Caco-2 (cell line): ENCODE results near the gene AOPEP. TPM values are rescaled to one million over a fixed set of nuclear protein-coding genes. Genes with fewer than 3 reads are reported as not detected.
A peak's percentile ranks its signal among the peaks of the same experiment; 100 is the strongest.

Experiments used
- BruUV-seq: library from RNA; stranded (reverse); fragments of 400-500 nt; replicated peaks from 2 replicates; lab custom pipeline; 2021; lab: Mats Ljungman, UMichigan
- CTCF ChIA-PET: fragments of 300-600 bp; sonication (Branson Sonifier 250); formaldehyde crosslinking; loops from one replicate; lab custom pipeline; 2022; ENCODE audit warnings: antibody characterized with exemption; lab: Charles Lee
- POLR2A ChIA-PET: fragments of 300-600 bp; sonication (Branson Sonifier 250); formaldehyde crosslinking; loops from one replicate; lab custom pipeline; 2022; ENCODE audit warnings: antibody characterized with exemption; lab: Charles Lee
- DNase-seq, 2 experiments: peaks; one replicate each; pipeline versions ENCODE4 v3.0.0 to v3.0.0-alpha.2; 2020 to 2022
- H3K27me3 ChIP-seq: replicated peaks from 2 replicates; pipeline ENCODE4 v1.6.0; 2011; ENCODE audit warnings: low read length; ENCODE audit not compliant: control insufficient read depth, insufficient read depth
- H3K36me3 ChIP-seq: 2 replicates; pipeline ENCODE4 v1.5.1; 2011; ENCODE audit warnings: low read length; ENCODE audit not compliant: control insufficient read depth, insufficient read depth
- H3K4me1 ChIP-seq: fragments of 250-450 bp; sonication (Bioruptor Pico); 2 replicates; pipeline ENCODE4 v1.5.1; 2020; ENCODE audit warnings: mild to moderate bottlenecking
- H3K4me3 ChIP-seq: 2 replicates; pipeline ENCODE4 v1.5.1; 2011; ENCODE audit warnings: low read depth, mild to moderate bottlenecking, control low read depth, low read length
- H3K9me3 ChIP-seq: fragments of 250-450 bp; sonication (Bioruptor Pico); 2 replicates; pipeline ENCODE4 v1.5.1; 2020; ENCODE audit warnings: mild to moderate bottlenecking, moderate library complexity
- H3K27ac Mint-ChIP-seq: one replicate; pipeline ENCODE4 v1.8.0; 2022; ENCODE audit warnings: mixed read lengths; ENCODE audit not compliant: unreplicated experiment
- H3K27me3 Mint-ChIP-seq: one replicate; pipeline ENCODE4 v1.8.0; 2022; ENCODE audit warnings: mixed read lengths; ENCODE audit not compliant: insufficient read depth, unreplicated experiment
- H3K36me3 Mint-ChIP-seq: one replicate; pipeline ENCODE4 v1.8.0; 2022; ENCODE audit warnings: mild to moderate bottlenecking, mixed read lengths; ENCODE audit not compliant: insufficient read depth, unreplicated experiment
- H3K4me1 Mint-ChIP-seq: one replicate; pipeline ENCODE4 v1.8.0; 2022; ENCODE audit warnings: low read depth, mixed read lengths; ENCODE audit not compliant: unreplicated experiment
- H3K4me3 Mint-ChIP-seq: one replicate; pipeline ENCODE4 v1.8.0; 2022; ENCODE audit warnings: mild to moderate bottlenecking, moderate library complexity, mixed read lengths; ENCODE audit not compliant: unreplicated experiment
- H3K9me3 Mint-ChIP-seq: one replicate; pipeline ENCODE4 v1.8.0; 2022; ENCODE audit warnings: mixed read lengths; ENCODE audit not compliant: unreplicated experiment
- intact Hi-C: fragments of 100-400 bp; cut with micrococcal nuclease; formaldehyde crosslinking; loops from one replicate; pipeline ENCODE4 v1.10.0; 2022; ENCODE audit not compliant: unreplicated experiment
- total RNA-seq: library from RNA; stranded (reverse); gene quantifications from 2 replicates; pipeline ENCODE4 v1.2.3, GENCODE V29; 2022
- TF ChIP-seq, protein P1 (sequence below), 2 experiments: fragments of 200-600 bp in 1 of 2; IDR thresholded peaks; 1 replicate in 1 of 2; 2 replicates in 1 of 2; pipeline versions ENCODE4 v1.5.1 to v1.8.0; 2011 to 2022; ENCODE audit warnings: antibody characterized with exemption in 1 of 2, control low read depth in 1 of 2, inconsistent platforms in 1 of 2, low read depth in 1 of 2, low read length in 1 of 2, mild to moderate bottlenecking in 1 of 2, moderate library complexity in 1 of 2; ENCODE audit not compliant: insufficient read depth in 1 of 2, severe bottlenecking in 1 of 2, unreplicated experiment in 1 of 2

The AOPEP gene
- total RNA-seq, 1 experiment from 2014 or later: 63.3 TPM

DNA sequence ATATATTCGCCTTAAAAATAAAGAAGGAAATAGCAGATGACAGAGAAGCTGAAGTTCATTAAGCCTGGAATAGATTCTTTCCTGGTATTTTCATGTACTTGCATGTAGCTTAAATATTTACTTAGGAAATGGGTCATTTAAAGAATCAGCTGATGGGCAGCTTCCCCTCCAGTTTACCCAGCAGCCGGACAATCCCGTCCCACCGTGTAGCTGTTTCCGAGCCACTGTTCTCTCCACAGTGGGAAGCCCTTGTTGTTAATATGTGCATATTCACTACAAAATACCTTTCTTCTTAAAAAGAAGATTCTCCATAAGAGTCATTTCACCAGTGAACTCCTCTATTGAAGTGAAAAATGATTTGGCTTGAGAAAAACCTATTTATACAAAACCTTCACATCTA is 404.0 kb downstream of the AOPEP start:
- H3K36me3 Mint-ChIP-seq: peaks cover 9% of the 10 kb centered on the region
- H3K4me1 Mint-ChIP-seq: peaks cover 13% of the 10 kb centered on the region
- CTCF ChIA-PET: interaction anchor here (0.6 to 1.7 kb wide), 4 partner anchors 47 to 461 kb away, joined by 3 to 7 read pairs (median 6); no protein-coding TSS in a partner anchor
- H3K4me3 Mint-ChIP-seq: no peak overlapping the region
- H3K27me3 Mint-ChIP-seq: no peaks in the 10 kb centered on the region
- BruUV-seq: no TSS peak
- no peak overlapping the region for H3K27ac Mint-ChIP-seq
- intact Hi-C loops: loop anchor here (2.0 kb wide), 2 partner anchors 450 to 462 kb away; no protein-coding TSS in a partner anchor
- POLR2A ChIA-PET: no interaction called here
- TF ChIP-seq, protein P1, sequence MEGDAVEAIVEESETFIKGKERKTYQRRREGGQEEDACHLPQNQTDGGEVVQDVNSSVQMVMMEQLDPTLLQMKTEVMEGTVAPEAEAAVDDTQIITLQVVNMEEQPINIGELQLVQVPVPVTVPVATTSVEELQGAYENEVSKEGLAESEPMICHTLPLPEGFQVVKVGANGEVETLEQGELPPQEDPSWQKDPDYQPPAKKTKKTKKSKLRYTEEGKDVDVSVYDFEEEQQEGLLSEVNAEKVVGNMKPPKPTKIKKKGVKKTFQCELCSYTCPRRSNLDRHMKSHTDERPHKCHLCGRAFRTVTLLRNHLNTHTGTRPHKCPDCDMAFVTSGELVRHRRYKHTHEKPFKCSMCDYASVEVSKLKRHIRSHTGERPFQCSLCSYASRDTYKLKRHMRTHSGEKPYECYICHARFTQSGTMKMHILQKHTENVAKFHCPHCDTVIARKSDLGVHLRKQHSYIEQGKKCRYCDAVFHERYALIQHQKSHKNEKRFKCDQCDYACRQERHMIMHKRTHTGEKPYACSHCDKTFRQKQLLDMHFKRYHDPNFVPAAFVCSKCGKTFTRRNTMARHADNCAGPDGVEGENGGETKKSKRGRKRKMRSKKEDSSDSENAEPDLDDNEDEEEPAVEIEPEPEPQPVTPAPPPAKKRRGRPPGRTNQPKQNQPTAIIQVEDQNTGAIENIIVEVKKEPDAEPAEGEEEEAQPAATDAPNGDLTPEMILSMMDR (IDR thresholded peaks at IDR 0.05; ENCODE audit: insufficient read depth in 1 of 2, low read depth in 1 of 2, low read length in 1 of 2, severe bottlenecking in 1 of 2, unreplicated experiment in 1 of 2): no peak
- H3K9me3 ChIP-seq: no peaks in the 10 kb centered on the region
- no peaks in the 10 kb centered on the region for H3K4me1 ChIP-seq
- H3K9me3 Mint-ChIP-seq: no peaks in the 10 kb centered on the region
- no peaks in the 10 kb centered on the region for H3K36me3 ChIP-seq
- H3K27me3 ChIP-seq: no peaks in the 10 kb centered on the region
- no peak for DNase-seq
- no peak overlapping the region for H3K4me3 ChIP-seq

DNA sequence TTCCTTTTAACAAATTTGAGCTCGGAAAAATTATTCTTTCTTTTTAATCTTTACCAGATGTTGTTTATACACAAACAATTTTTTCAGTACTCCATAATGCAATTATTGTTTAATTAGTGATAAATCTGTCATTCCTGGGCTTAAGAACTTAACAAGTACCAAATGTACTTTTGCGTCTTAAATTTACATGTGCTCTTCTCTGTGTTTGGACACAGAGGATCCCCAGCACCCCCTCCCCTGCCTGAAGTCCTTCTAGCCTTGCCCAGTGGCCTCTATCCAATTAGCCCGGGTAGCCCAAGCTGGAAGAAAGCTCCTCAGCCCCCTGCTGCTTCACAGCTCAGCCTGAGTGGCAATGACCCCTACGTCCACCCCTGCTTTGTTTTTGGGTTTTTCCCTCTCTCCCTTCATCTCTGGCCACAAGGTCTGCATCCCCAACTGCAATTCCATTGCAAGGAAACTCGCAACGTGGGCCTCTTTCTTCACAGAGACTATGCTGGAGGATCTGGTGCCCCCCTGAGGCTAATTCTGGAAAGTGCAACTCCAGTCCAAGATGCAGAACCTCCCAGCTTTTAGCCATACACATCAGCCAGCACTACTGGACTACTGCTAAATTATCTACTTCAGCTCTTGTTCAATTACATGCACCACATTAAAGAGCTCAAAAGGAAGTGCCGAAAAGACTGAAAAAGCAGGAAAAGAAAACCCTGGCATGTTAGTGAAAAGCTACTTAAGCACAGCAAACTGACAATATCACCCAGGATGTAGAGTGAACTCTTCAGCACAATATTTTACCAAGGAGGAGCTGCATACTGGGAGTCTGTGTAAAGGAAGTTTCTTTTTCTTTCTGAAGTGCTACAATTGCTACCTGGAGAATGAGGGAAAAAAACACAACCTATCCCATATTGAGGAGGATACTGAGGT is 404.8 kb downstream of the AOPEP start:
- TF ChIP-seq, protein P1 (IDR thresholded peaks at IDR 0.05; ENCODE audit: insufficient read depth in 1 of 2, low read depth in 1 of 2, low read length in 1 of 2, severe bottlenecking in 1 of 2, unreplicated experiment in 1 of 2): peak; percentile 84 to 87
- H3K9me3 Mint-ChIP-seq: no peaks in the 10 kb centered on the region
- DNase-seq: peak; percentile 73 to 80
- POLR2A ChIA-PET: no interaction called here
- H3K4me3 Mint-ChIP-seq: no peak overlapping the region
- H3K9me3 ChIP-seq: no peaks in the 10 kb centered on the region
- peaks cover 13% of the 10 kb centered on the region for H3K4me1 Mint-ChIP-seq
- no peaks in the 10 kb centered on the region for H3K27me3 Mint-ChIP-seq
- CTCF ChIA-PET: interaction anchor here (0.6 to 1.5 kb wide), 6 partner anchors 10 to 462 kb away, joined by 3 to 7 read pairs (median 6); no protein-coding TSS in a partner anchor
- no peaks in the 10 kb centered on the region for H3K27me3 ChIP-seq
- H3K4me3 ChIP-seq: no peak overlapping the region
- no TSS peak for BruUV-seq
- no peaks in the 10 kb centered on the region for H3K4me1 ChIP-seq
- no peaks in the 10 kb centered on the region for H3K36me3 ChIP-seq
- intact Hi-C loops: loop anchor here (1.0 to 2.0 kb wide), 4 partner anchors 137 to 577 kb away; no protein-coding TSS in a partner anchor
- H3K36me3 Mint-ChIP-seq: peaks cover 5% of the 10 kb centered on the region
- H3K27ac Mint-ChIP-seq: peak overlapping the region; percentile 12
